ENCODE measurements around the gene PASD1. TPM values are rescaled to one million over a fixed set of nuclear protein-coding genes. Genes with fewer than 3 reads are reported as not detected.

PASD1 gene
- total and polyA plus RNA-seq, 10 of the 15 experiments (the other 5 are each of a cell fraction or from before 2014, with no cell fraction given), result under 0.01 to 0.01 TPM; not detected in 8

DNA sequence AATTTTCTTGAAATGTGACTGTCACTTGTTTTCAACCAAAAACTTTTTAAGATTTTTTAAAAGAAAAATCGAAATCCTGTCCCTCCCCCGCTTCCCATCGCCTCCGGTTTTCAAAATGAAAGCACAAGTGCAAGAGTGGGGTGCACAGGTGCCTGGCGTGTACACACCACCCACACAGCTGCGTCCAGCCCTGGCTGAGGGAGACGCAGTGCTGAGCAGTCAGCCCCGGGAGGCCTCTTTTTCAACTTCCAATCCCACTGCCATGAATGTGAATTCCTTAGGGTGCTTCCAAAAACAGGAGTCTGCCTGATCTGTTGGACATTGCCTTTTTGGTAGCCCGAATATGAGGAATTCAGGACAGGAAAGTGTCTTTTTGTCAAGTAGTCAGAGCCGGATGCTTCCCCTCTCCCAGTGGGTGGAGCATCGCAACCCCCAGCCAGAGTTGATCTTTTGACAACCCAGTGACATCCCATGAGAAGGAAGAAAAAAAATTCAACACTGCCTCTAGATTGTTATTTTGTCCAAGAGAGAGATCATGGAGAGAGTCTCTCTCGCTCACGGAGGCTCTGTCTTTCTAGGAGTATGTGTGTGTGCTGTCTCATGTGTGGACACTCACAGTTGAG, 140.7 kb downstream of the PASD1 start:
- RAD21 ChIA-PET (ENCODE audit: unreplicated experiment), result no interaction called here
- CTCF ChIA-PET, result no interaction called here
- no peaks in the 10 kb centered on the region for H4K20me1 ChIP-seq (ENCODE audit: control insufficient read depth, insufficient read depth)
- 35% methylated on average over 13 of the region's 13 CpGs for WGBS (ENCODE audit: insufficient coverage, insufficient replicate concordance, low lambda C conversion rate, missing lambda C conversion rate)
- no peak for DNase-seq (ENCODE audit: low read depth, low spot score)
- BruUV-seq (replicated peaks), result no TSS peak
- H3K79me2 ChIP-seq (ENCODE audit: control insufficient read depth, insufficient read depth, low read length), result no peaks in the 10 kb centered on the region
- TF ChIP-seq POLR2AphosphoS2 (IDR thresholded peaks at IDR 0.05; ENCODE audit: low read depth, low read length) (no peak), HDAC6 (IDR thresholded peaks at IDR 0.05; ENCODE audit: unreplicated experiment) (no peak), KAT2A (conservative IDR thresholded peaks at IDR 0.05; ENCODE audit: control insufficient read depth, low read depth, low read length) (no peak), ETV6 (conservative IDR thresholded peaks at IDR 0.05 in 1 of 2, IDR thresholded peaks at IDR 0.05 in 1 of 2; ENCODE audit: borderline replicate concordance in 1 of 2, low read depth in 1 of 2) (no peak), DPF2 (IDR thresholded peaks at IDR 0.05) (no peak), SIX5 (IDR thresholded peaks at IDR 0.05; ENCODE audit: low read depth, low read length, severe bottlenecking) (no peak), HDAC2 (IDR thresholded peaks at IDR 0.05) (no peak), STAT1 (conservative IDR thresholded peaks at IDR 0.05) (no peak), CHD1 (IDR thresholded peaks at IDR 0.05; ENCODE audit: low read depth, low read length) (no peak), ZNF384 (IDR thresholded peaks at IDR 0.05; ENCODE audit: borderline replicate concordance, low read depth, low read length) (no peak), CBX3 (IDR thresholded peaks at IDR 0.05; ENCODE audit: borderline replicate concordance, low read depth) (no peak), RAD21 (IDR thresholded peaks at IDR 0.05; ENCODE audit: insufficient read depth, low read depth, low read length) (no peak), EGR1 (IDR thresholded peaks at IDR 0.05; ENCODE audit: borderline replicate concordance in 1 of 2, low read depth in 2 of 2, low read length in 2 of 2) (no peak), PAX8 (IDR thresholded peaks at IDR 0.05) (no peak), SREBF1 (IDR thresholded peaks at IDR 0.05; ENCODE audit: low read length) (no peak), POLR2A (IDR thresholded peaks at IDR 0.05; ENCODE audit: low read depth, low read length) (no peak), ZBTB11 (CRISPR knock-in tag; IDR thresholded peaks at IDR 0.05) (no peak)
- TF ChIP-seq, protein P1, sequence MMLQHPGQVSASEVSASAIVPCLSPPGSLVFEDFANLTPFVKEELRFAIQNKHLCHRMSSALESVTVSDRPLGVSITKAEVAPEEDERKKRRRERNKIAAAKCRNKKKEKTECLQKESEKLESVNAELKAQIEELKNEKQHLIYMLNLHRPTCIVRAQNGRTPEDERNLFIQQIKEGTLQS (IDR thresholded peaks at IDR 0.05; ENCODE audit: borderline replicate concordance, extremely low read depth, low read depth, low read length), result no peak
- TF ChIP-seq, protein P2, sequence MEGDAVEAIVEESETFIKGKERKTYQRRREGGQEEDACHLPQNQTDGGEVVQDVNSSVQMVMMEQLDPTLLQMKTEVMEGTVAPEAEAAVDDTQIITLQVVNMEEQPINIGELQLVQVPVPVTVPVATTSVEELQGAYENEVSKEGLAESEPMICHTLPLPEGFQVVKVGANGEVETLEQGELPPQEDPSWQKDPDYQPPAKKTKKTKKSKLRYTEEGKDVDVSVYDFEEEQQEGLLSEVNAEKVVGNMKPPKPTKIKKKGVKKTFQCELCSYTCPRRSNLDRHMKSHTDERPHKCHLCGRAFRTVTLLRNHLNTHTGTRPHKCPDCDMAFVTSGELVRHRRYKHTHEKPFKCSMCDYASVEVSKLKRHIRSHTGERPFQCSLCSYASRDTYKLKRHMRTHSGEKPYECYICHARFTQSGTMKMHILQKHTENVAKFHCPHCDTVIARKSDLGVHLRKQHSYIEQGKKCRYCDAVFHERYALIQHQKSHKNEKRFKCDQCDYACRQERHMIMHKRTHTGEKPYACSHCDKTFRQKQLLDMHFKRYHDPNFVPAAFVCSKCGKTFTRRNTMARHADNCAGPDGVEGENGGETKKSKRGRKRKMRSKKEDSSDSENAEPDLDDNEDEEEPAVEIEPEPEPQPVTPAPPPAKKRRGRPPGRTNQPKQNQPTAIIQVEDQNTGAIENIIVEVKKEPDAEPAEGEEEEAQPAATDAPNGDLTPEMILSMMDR (IDR thresholded peaks at IDR 0.05 in 2 of 3, conservative IDR thresholded peaks at IDR 0.05 in 1 of 3; ENCODE audit: control insufficient read depth in 2 of 3, extremely low read depth in 1 of 3, insufficient read depth in 1 of 3, low read depth in 3 of 3, low read length in 3 of 3), result no peak
- H3K4me3 ChIP-seq, result no peak overlapping the region
- no peaks in the 10 kb centered on the region for H3K27me3 ChIP-seq (replicated peaks in 1 of 2; ENCODE audit: control insufficient read depth in 2 of 2, insufficient read depth in 2 of 2, low read length in 1 of 2)
- no peak overlapping the region for H3K9ac ChIP-seq (ENCODE audit: control insufficient read depth, insufficient read depth, low read length)
- no peak overlapping the region for H2AFZ ChIP-seq (ENCODE audit: control insufficient read depth, low read depth, low read length)
- in situ Hi-C loops (cut with MboI), result no loop called here
- POLR2A ChIA-PET, result no interaction called here
- no peaks in the 10 kb centered on the region for H3K4me1 ChIP-seq (ENCODE audit: control insufficient read depth, insufficient read depth, low read length)
- FAIRE-seq, result no peak
- H3K4me2 ChIP-seq (ENCODE audit: control insufficient read depth, insufficient read depth), result no peak overlapping the region
- no peak for ATAC-seq
- H3K9me3 ChIP-seq (replicated peaks; ENCODE audit: control insufficient read depth, insufficient read depth, low read length), result no peaks in the 10 kb centered on the region
- SMC1A ChIA-PET (ENCODE audit: uncharacterized antibody, unreplicated experiment), result no interaction called here
- H3K27ac ChIP-seq (ENCODE audit: control insufficient read depth, insufficient read depth), result no peak overlapping the region
- no peaks in the 10 kb centered on the region for H3K36me3 ChIP-seq (ENCODE audit: control insufficient read depth in 2 of 2, insufficient read depth in 2 of 2, low read length in 1 of 2)
- intact Hi-C loops (cut with micrococcal nuclease; ENCODE audit: unreplicated experiment), result no loop called here
